Mucosa of rectum (tissue), 2 donors: Measurements from ENCODE around the gene RGR.

ENCODE experiments used
- H3K27ac ChIP-seq, 2 donors: one replicate each; pipeline ENCODE4 v1.7.0; 2013; ENCODE audit warnings: inconsistent platforms in 2 of 2, low read depth in 2 of 2, low read length in 2 of 2
- H3K27me3 ChIP-seq, 2 donors: one replicate each; pipeline ENCODE4 v1.7.0; 2013; ENCODE audit warnings: low read length in 2 of 2; ENCODE audit not compliant: control insufficient read depth in 2 of 2, insufficient read depth in 2 of 2
- H3K36me3 ChIP-seq, 2 donors: one replicate each; pipeline ENCODE4 v1.7.0; 2013; ENCODE audit warnings: low read length in 2 of 2; ENCODE audit not compliant: control insufficient read depth in 2 of 2, insufficient read depth in 2 of 2
- H3K4me1 ChIP-seq, 2 donors: one replicate each; pipeline ENCODE4 v1.7.0; 2013; ENCODE audit warnings: low read length in 2 of 2, mild to moderate bottlenecking in 1 of 2; ENCODE audit not compliant: control insufficient read depth in 2 of 2, insufficient read depth in 2 of 2
- H3K4me3 ChIP-seq, 2 donors: one replicate each; pipeline ENCODE4 v1.7.0; 2013; ENCODE audit warnings: low read length in 2 of 2
- H3K9ac ChIP-seq, 2 donors: one replicate each; pipeline ENCODE4 v1.7.0; 2013; ENCODE audit warnings: low read length in 2 of 2, low read depth in 1 of 2, mild to moderate bottlenecking in 1 of 2
- H3K9me3 ChIP-seq, 2 donors: one replicate each; pipeline ENCODE4 v1.7.0; 2013; ENCODE audit warnings: low read length in 2 of 2; ENCODE audit not compliant: control insufficient read depth in 2 of 2
- donor health status: healthy.
- donor health status: Normal muscosa, but diverticular disease.

Gene RGR

DNA sequence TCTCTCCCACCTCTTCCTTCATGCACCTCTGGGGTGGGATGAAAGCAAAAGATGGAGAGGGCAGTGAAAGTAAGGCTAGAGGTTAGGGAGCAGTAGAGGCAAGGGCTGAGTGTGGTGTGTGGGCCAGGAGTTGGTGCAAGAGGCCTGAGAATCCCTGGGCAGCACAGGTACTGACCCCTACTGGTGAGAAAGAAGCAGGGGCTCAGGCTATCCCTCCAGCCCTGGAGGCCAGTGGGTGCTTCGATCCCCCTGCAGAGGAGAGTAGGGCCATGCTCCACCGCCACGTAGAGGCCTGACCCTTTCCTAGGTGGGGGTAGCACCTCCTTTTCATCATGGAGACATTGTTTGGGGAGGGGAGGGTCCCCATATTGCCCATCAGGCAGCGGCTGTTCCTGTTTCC is 40.7 kb upstream of the RGR start:
- Histone ChIP-seq H3K36me3 (peaks cover 25 to 27% of the 10 kb centered on the region in 2 donors), H3K9ac (no peak overlapping the region), H3K4me1 (peaks cover 28 to 29% of the 10 kb centered on the region in 2 donors), H3K4me3 (no peak overlapping the region), H3K27me3 (no peaks in the 10 kb centered on the region), H3K27ac (no peak overlapping the region), H3K9me3 (no peaks in the 10 kb centered on the region)

DNA sequence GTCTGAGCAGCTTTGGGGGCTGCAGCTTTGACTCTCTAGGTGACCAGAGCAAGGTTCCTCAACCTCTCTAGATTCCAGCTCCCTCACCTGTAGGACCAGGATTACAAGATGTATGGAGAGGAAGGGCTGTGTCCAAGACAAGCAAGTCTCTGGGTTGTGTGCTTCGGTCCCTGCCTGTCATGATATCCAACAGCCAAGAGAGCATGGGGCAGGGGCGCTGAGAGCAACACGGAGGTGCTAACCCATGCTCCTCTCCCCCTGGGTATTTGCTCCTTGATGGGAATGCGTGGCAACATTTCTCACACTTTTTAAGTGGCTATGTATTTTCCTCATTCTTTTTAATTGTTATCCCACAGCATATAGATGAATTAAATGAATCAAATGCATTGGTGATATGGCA is 40.2 kb upstream of the RGR start:
- H3K9me3 ChIP-seq: no peaks in the 10 kb centered on the region
- H3K4me1 ChIP-seq: peaks cover 23 to 26% of the 10 kb centered on the region in 2 donors
- H3K36me3 ChIP-seq: peaks cover 25 to 27% of the 10 kb centered on the region in 2 donors
- no peaks in the 10 kb centered on the region for H3K27me3 ChIP-seq
- H3K4me3 ChIP-seq: no peak overlapping the region
- H3K9ac ChIP-seq: no peak overlapping the region
- H3K27ac ChIP-seq: no peak overlapping the region

DNA sequence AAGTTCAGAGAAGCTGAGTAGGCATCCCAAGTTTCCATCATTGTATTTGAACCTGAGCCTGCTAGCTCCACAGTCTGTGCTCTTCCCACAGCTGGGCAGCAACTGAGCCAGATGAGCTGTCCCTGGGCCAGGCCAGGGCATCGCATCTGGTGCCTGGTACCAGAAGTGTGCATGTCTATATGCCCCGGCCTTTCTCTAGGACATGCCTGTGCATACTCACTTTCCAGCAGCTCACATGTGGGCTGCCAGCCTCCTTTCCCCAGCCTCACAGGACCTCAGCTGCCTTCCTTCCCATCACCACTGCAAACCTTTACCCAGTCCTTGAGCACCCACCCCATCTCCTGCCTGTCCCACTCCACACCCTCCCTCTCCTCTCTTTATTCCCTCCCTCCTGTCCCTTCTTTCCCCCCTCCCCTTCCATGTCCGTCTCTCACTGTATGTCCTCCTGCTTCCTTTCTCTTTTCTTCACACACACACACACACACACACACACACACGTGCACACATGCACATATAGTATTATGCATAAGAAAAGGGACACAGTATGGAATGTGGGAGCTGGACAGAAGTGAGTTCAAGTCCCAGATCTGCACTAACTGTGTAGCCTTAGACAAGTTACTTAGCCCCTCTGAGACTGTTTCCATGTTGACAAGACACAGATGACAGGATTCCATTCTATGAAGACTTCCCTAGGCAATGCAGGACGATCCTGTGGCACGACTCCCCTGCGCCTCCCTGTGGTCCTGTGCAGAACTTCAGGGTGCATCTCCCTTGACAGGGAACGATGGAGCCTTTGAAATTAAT is 39.6 kb upstream of the RGR start:
- no peaks in the 10 kb centered on the region for H3K9me3 ChIP-seq
- no peak overlapping the region for H3K27ac ChIP-seq
- no peak overlapping the region for H3K9ac ChIP-seq
- no peaks in the 10 kb centered on the region for H3K27me3 ChIP-seq
- peaks cover 20 to 21% of the 10 kb centered on the region in 2 donors for H3K4me1 ChIP-seq
- H3K4me3 ChIP-seq: no peak overlapping the region
- peaks cover 25 to 27% of the 10 kb centered on the region in 2 donors for H3K36me3 ChIP-seq

DNA sequence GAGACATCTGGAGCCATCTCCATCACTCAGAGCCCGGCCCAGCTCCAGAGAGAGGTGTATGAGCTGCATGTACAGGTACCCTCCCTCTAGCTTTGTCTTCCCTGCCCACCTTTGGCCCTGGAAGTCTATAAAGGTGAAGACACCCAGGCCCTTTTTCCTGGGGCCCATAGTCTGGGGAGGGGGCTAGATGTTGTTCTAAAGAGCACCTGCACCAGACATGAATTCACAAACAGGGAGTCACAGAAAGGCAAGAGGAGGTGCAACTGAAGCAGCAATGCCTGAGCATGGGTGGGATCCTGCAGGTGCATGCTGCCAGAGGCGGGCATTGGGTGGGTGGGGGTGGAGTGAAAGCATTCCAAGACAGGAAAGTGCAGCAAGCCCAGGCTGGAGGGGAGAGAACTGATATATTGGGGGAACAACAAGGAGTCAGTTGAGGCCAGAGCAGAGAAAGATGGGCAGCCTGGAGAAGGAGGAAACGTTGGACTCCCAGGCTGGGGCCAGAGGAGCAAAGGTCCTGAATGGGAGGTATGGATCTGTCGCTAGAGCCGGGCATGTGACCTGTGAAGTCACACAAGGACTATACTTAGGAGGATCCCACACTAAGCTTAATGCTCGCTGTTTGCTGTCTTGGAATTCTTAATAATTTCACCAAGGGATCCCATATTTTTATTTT is 38.9 kb upstream of the RGR start:
- Histone ChIP-seq H3K4me3 (no peak overlapping the region), H3K27ac (no peak overlapping the region), H3K9me3 (no peaks in the 10 kb centered on the region), H3K36me3 (peaks cover 29 to 30% of the 10 kb centered on the region in 2 donors), H3K4me1 (peaks cover 13% of the 10 kb centered on the region in 2 donors), H3K9ac (no peak overlapping the region), H3K27me3 (no peaks in the 10 kb centered on the region)

DNA sequence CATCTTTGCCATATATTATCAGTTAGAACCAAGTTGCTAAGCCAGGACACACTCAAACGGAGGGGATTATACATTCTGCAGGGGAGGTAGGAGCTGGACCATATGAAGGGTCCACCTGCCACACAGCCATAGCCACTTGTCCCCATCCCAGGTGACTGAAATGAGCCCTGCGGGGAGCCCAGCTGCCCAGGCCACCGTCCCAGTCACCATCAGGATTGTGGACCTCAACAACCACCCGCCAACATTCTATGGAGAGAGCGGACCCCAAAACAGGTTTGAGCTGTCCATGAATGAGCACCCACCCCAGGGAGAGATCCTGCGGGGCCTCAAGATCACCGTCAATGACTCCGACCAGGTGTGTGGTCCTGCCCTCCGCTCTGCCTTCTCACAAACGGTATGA is 36.8 kb upstream of the RGR start:
- Histone ChIP-seq H3K9me3 (no peaks in the 10 kb centered on the region), H3K4me1 (peaks cover 0 to 3% of the 10 kb centered on the region in 2 donors), H3K4me3 (no peak overlapping the region), H3K27me3 (no peaks in the 10 kb centered on the region), H3K27ac (no peak overlapping the region), H3K36me3 (peaks cover 36 to 39% of the 10 kb centered on the region in 2 donors), H3K9ac (no peak overlapping the region)

DNA sequence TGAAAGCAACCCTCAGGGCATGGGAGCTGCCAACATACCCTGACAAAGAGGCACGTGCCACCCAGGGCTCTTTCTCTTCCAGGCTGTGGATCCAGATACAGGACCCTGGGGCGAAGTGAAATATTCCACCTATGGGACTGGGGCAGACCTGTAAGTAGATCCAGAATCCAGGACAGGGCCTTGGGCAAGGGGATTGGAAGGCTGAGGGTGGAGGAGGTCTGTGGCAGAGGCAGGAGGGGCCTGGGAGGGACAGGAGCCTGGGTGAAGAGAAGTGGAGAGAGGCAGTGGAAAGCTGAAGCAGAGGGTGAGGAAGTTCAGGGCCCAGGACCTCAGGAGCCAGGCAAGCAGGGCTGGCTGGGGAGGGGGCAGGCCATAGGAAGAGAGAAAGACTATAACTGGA is 33.3 kb upstream of the RGR start:
- Histone ChIP-seq H3K9me3 (no peaks in the 10 kb centered on the region), H3K27me3 (no peaks in the 10 kb centered on the region), H3K4me1 (no peaks in the 10 kb centered on the region), H3K9ac (no peak overlapping the region), H3K27ac (no peak overlapping the region), H3K36me3 (peaks cover 55 to 61% of the 10 kb centered on the region in 2 donors), H3K4me3 (no peak overlapping the region)

DNA sequence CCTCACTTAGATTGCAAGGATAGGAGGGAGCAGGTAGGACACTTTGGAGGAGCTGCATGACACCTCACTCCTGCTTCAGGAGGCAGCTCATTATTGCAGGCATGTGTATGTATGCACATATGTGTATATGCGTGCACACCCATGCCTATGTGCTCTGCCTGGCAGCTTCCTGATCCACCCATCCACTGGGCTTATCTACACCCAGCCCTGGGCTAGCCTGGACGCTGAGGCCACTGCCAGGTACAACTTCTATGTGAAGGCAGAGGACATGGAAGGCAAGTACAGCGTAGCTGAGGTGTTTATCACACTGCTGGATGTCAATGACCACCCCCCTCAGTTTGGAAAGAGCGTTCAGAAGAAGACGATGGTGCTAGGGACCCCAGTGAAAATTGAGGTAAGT is 32.8 kb upstream of the RGR start:
- H3K9ac ChIP-seq: no peak overlapping the region
- no peak overlapping the region for H3K4me3 ChIP-seq
- H3K4me1 ChIP-seq: no peaks in the 10 kb centered on the region
- no peak overlapping the region for H3K27ac ChIP-seq
- no peaks in the 10 kb centered on the region for H3K27me3 ChIP-seq
- H3K9me3 ChIP-seq: no peaks in the 10 kb centered on the region
- H3K36me3 ChIP-seq: peaks cover 55 to 65% of the 10 kb centered on the region in 2 donors

DNA sequence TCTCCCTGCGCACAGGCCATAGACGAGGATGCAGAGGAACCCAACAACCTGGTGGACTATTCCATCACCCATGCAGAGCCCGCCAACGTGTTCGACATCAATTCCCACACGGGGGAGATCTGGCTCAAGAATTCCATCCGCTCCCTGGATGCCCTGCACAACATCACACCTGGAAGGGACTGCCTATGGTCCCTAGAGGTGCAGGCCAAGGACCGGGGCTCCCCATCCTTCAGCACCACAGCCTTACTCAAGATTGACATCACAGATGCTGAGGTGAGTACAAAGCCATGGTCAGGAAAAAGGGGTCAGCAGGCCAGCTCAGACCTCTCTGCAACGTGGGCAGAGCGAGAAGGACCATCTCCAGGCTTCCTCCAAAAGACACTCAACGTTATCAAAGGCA is 31.8 kb upstream of the RGR start:
- no peak overlapping the region for H3K9ac ChIP-seq
- peaks cover 47 to 64% of the 10 kb centered on the region in 2 donors for H3K36me3 ChIP-seq
- H3K9me3 ChIP-seq: no peaks in the 10 kb centered on the region
- no peak overlapping the region for H3K4me3 ChIP-seq
- H3K4me1 ChIP-seq: no peaks in the 10 kb centered on the region
- no peak overlapping the region for H3K27ac ChIP-seq
- H3K27me3 ChIP-seq: no peaks in the 10 kb centered on the region

DNA sequence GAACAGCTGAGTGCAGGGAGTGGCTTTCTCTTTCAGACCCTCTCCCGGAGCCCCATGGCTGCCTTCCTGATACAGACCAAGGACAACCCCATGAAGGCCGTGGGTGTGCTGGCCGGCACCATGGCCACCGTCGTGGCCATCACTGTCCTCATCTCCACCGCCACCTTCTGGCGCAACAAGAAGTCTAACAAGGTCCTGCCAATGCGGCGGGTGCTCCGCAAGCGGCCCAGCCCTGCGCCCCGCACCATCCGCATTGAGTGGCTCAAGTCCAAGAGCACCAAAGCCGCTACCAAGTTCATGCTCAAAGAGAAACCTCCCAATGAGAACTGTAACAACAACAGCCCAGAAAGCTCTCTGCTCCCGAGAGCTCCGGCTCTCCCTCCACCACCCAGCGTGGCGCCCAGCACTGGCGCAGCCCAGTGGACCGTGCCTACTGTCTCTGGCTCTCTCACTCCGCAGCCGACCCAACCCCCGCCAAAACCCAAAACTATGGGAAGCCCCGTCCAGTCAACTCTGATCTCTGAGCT is 30.7 kb upstream of the RGR start:
- H3K4me1 ChIP-seq: no peaks in the 10 kb centered on the region
- H3K4me3 ChIP-seq: no peak overlapping the region
- no peak overlapping the region for H3K9ac ChIP-seq
- H3K27ac ChIP-seq: no peak overlapping the region
- H3K9me3 ChIP-seq: no peaks in the 10 kb centered on the region
- no peaks in the 10 kb centered on the region for H3K27me3 ChIP-seq
- H3K36me3 ChIP-seq: peaks cover 40 to 58% of the 10 kb centered on the region in 2 donors

DNA sequence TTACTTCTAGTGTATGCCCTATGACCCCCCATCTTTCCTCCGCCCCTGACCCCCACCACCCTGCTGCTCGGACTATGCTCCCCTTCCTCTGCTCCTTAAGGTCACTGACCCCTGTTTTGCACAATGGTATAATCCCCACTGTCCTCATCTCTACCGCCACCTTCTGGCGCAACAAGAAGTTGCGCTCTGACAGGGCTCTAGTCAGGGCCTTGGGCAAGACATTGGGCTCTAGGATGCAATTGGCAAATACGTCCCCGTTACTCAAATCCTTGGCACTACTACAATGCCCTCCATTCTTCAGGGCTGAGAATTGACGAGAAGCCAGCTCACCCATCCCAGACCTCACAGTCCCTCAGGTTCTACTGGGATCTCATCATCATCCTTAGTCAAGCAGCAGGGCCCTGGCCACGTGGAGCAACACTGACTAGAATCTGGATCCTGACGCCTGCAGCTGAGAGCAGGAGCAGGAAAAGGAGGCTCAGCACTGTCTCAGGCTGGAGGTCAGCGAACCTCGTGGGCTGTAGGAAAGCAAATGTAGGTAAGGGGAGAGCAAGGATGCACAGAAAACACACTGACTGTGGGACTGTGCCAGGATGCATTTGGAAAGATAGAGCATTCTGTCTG is 30.1 kb upstream of the RGR start:
- peaks cover 40 to 58% of the 10 kb centered on the region in 2 donors for H3K36me3 ChIP-seq
- no peak overlapping the region for H3K4me3 ChIP-seq
- H3K9me3 ChIP-seq: no peaks in the 10 kb centered on the region
- no peaks in the 10 kb centered on the region for H3K4me1 ChIP-seq
- H3K27ac ChIP-seq: no peak overlapping the region
- H3K9ac ChIP-seq: no peak overlapping the region
- no peaks in the 10 kb centered on the region for H3K27me3 ChIP-seq
